ENCODE data around the gene UBE3D.

DNA sequence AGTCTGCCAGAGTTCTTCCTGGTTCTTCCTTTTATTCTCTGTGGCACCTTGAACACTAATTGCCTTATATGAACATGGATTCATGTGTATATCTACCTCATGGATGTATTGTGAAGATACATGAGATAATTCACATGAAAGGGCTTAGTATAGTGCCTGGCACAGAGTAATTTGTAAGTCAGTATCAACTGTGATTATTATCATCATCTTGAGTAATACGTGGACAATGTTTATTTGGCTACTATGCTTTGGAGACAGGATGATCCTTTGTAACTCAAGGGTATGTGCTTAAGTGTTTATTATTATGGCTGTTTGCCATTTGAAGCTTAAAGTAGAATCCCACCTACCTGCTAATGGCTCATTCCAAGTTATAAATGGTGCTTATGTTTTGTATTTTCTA, 17.8 kb upstream of the UBE3D start:
- TF ChIP-seq, protein P1, sequence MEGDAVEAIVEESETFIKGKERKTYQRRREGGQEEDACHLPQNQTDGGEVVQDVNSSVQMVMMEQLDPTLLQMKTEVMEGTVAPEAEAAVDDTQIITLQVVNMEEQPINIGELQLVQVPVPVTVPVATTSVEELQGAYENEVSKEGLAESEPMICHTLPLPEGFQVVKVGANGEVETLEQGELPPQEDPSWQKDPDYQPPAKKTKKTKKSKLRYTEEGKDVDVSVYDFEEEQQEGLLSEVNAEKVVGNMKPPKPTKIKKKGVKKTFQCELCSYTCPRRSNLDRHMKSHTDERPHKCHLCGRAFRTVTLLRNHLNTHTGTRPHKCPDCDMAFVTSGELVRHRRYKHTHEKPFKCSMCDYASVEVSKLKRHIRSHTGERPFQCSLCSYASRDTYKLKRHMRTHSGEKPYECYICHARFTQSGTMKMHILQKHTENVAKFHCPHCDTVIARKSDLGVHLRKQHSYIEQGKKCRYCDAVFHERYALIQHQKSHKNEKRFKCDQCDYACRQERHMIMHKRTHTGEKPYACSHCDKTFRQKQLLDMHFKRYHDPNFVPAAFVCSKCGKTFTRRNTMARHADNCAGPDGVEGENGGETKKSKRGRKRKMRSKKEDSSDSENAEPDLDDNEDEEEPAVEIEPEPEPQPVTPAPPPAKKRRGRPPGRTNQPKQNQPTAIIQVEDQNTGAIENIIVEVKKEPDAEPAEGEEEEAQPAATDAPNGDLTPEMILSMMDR (conservative IDR thresholded peaks at IDR 0.05): no peak
- no peak for TF ChIP-seq ZFX (IDR thresholded peaks at IDR 0.05)
